ENCODE measurements around the gene WIPF3. TPM values are rescaled to one million over a fixed set of nuclear protein-coding genes. Genes with fewer than 3 reads are reported as not detected.

Gene WIPF3
- total RNA-seq, 1 donor from 2014 or later, result 11.6 TPM

- intact Hi-C loops (cut with DNase I), result no loop called here
Observed at GRCh38 chr7:29926216-29926615, 119.9 kb downstream of the WIPF3 start.

GRCh38 chr7:29926741-29927140 lies 120.4 kb downstream of the WIPF3 start:
- intact Hi-C loops (cut with DNase I), result no loop called here
- DNase-seq (ENCODE audit: low spot score), result no peak

More at GRCh38 chr7:29926216-29926615, 119.9 kb downstream of the WIPF3 start:
- DNase-seq (ENCODE audit: low spot score), result no peak

- DNase-seq (ENCODE audit: low spot score), result no peak
- intact Hi-C loops (cut with DNase I), result no loop called here
Observed at GRCh38 chr7:29929018-29929807, 122.9 kb downstream of the WIPF3 start.

GRCh38 chr7:29935111-29935510 lies 128.8 kb downstream of the WIPF3 start:
- DNase-seq (ENCODE audit: low spot score), result no peak
- intact Hi-C loops (cut with DNase I), result no loop called here

- intact Hi-C loops (cut with DNase I), result no loop called here
- no peak for DNase-seq (ENCODE audit: low spot score)
Observed at GRCh38 chr7:29937132-29937531, 130.8 kb downstream of the WIPF3 start.

GRCh38 chr7:29940199-29940598 lies 133.9 kb downstream of the WIPF3 start:
- no peak for DNase-seq (ENCODE audit: low spot score)
- intact Hi-C loops (cut with DNase I), result no loop called here

GRCh38 chr7:29945259-29945809 lies 139.0 kb downstream of the WIPF3 start:
- DNase-seq (ENCODE audit: low spot score), result no peak
- intact Hi-C loops (cut with DNase I), result no loop called here

GRCh38 chr7:29946428-29947186 lies 140.3 kb downstream of the WIPF3 start:
- no peak for DNase-seq (ENCODE audit: low spot score)
- intact Hi-C loops (cut with DNase I), result no loop called here

GRCh38 chr7:29948587-29948986 lies 142.3 kb downstream of the WIPF3 start:
- DNase-seq (ENCODE audit: low spot score), result no peak
- intact Hi-C loops (cut with DNase I), result no loop called here

- DNase-seq (ENCODE audit: low spot score), result no peak
- intact Hi-C loops (cut with DNase I), result loop anchor here (10.0 kb wide), 1 partner anchor 114 kb away; no protein-coding TSS in a partner anchor
Observed at GRCh38 chr7:29950480-29950879, 144.2 kb downstream of the WIPF3 start.

GRCh38 chr7:29951206-29951605 lies 144.9 kb downstream of the WIPF3 start:
- intact Hi-C loops (cut with DNase I), result loop anchor here (10.0 kb wide), 1 partner anchor 114 kb away; no protein-coding TSS in a partner anchor
- no peak for DNase-seq (ENCODE audit: low spot score)

- DNase-seq (ENCODE audit: low spot score), result no peak
- intact Hi-C loops (cut with DNase I), result loop anchor here (10.0 kb wide), 1 partner anchor 111 kb away; no protein-coding TSS in a partner anchor
Observed at GRCh38 chr7:29953726-29954347, 147.5 kb downstream of the WIPF3 start.

- no peak for DNase-seq (ENCODE audit: low spot score)
- intact Hi-C loops (cut with DNase I), result loop anchor here (10.0 kb wide), 1 partner anchor 110 kb away; no protein-coding TSS in a partner anchor
Observed at GRCh38 chr7:29955075-29955792, 148.9 kb downstream of the WIPF3 start.

GRCh38 chr7:29955799-29956486 lies 149.6 kb downstream of the WIPF3 start:
- no peak for DNase-seq (ENCODE audit: low spot score)
- intact Hi-C loops (cut with DNase I), result loop anchor here (10.0 kb wide), 1 partner anchor 109 kb away; no protein-coding TSS in a partner anchor

- no peak for DNase-seq (ENCODE audit: low spot score)
Observed at GRCh38 chr7:29956487-29956836, 150.2 kb downstream of the WIPF3 start.

GRCh38 chr7:29957521-29958310 lies 151.4 kb downstream of the WIPF3 start:
- no peak for DNase-seq (ENCODE audit: low spot score)
- intact Hi-C loops (cut with DNase I), result loop anchor here (10.0 kb wide), 1 partner anchor 107 kb away; no protein-coding TSS in a partner anchor

More at GRCh38 chr7:29956487-29956836, 150.2 kb downstream of the WIPF3 start:
- intact Hi-C loops (cut with DNase I), result loop anchor here (10.0 kb wide), 1 partner anchor 108 kb away; no protein-coding TSS in a partner anchor

GRCh38 chr7:29958667-29959358 lies 152.5 kb downstream of the WIPF3 start:
- DNase-seq (ENCODE audit: low spot score), result no peak
- intact Hi-C loops (cut with DNase I), result loop anchor here (10.0 kb wide), 1 partner anchor 106 kb away; no protein-coding TSS in a partner anchor
